Stomach (tissue), 4 donors: ENCODE measurements around the gene PRLH.

Source experiments
- CTCF ChIP-seq, 7 experiments: fragments of 450-650 bp in 4 of 7; fragments of 200-600 bp in 3 of 7; sonication (generic) in 3 of 7; IDR thresholded peaks; one replicate each; pipeline ENCODE4 v1.5.1; 2016 to 2019; ENCODE audit warnings: antibody characterized with exemption in 7 of 7, control low read depth in 2 of 7, mild to moderate bottlenecking in 1 of 7
- EP300 ChIP-seq: sonication (generic); formaldehyde crosslinking; IDR thresholded peaks from one replicate; pipeline ENCODE4 v1.6.1; 2017; ENCODE audit warnings: antibody characterized with exemption
- POLR2A ChIP-seq, 4 donors: fragments of 450-650 bp; IDR thresholded peaks; one replicate each; pipeline ENCODE4 v1.6.1; 2016; ENCODE audit warnings: antibody characterized with exemption in 4 of 4, control low read depth in 2 of 4, mild to moderate bottlenecking in 1 of 4, moderate library complexity in 1 of 4
- POLR2AphosphoS5 ChIP-seq, 3 donors: sonication (generic); formaldehyde crosslinking; IDR thresholded peaks; one replicate each; pipeline ENCODE4 v1.6.1; 2016; ENCODE audit warnings: antibody characterized with exemption in 3 of 3

GRCh38 chr2:237570776-237571335 lies 4.5 kb downstream of the PRLH start:
- TF ChIP-seq CTCF (IDR thresholded peaks at IDR 0.05) (no peak), POLR2AphosphoS5 (IDR thresholded peaks at IDR 0.05) (no peak), POLR2A (IDR thresholded peaks at IDR 0.05) (no peak), EP300 (no peak)
